PC-9 (cell line): ENCODE measurements around the gene PEX26. TPM values are rescaled to one million over a fixed set of nuclear protein-coding genes. Genes with fewer than 3 reads are reported as not detected.

Experiments
- BruUV-seq: library from RNA; stranded (reverse); fragments of 400-500 nt; replicated peaks from 2 replicates; lab custom pipeline; 2021; lab: Mats Ljungman, UMichigan
- CTCF ChIA-PET: fragments of 300-600 bp; sonication (Branson Sonifier 250); formaldehyde crosslinking; loops from one replicate; lab custom pipeline; 2022; ENCODE audit warnings: antibody characterized with exemption; lab: Charles Lee
- POLR2A ChIA-PET: fragments of 300-600 bp; sonication (Branson Sonifier 250); formaldehyde crosslinking; loops from one replicate; lab custom pipeline; 2022; ENCODE audit warnings: antibody characterized with exemption; ENCODE audit not compliant: unreplicated experiment; lab: Charles Lee
- DNase-seq, 2 experiments: peaks; one replicate each; pipeline versions ENCODE4 v3.0.0 to v3.0.0-alpha.2; 2015 to 2022; ENCODE audit warnings: mixed read lengths in 1 of 2
- H2AFZ ChIP-seq: fragments of 200-600 bp; sonication (generic); 2 replicates; pipeline ENCODE4 v1.8.1; 2017; ENCODE audit warnings: antibody characterized with exemption
- H3F3A ChIP-seq: fragments of 200-600 bp; sonication (generic); 2 replicates; pipeline ENCODE4 v1.8.1; 2017; ENCODE audit warnings: antibody characterized with exemption, mild to moderate bottlenecking, low read depth; ENCODE audit not compliant: insufficient read depth
- H3K27ac ChIP-seq: fragments of 200-600 bp; sonication (generic); 2 replicates; pipeline ENCODE4 v1.6.1; 2016; ENCODE audit warnings: mixed run types
- H3K27me3 ChIP-seq: fragments of 200-600 bp; sonication (generic); 2 replicates; pipeline ENCODE4 v1.6.1; 2016; ENCODE audit warnings: low read depth, mixed run types; ENCODE audit not compliant: insufficient read depth
- H3K36me3 ChIP-seq: fragments of 200-600 bp; sonication (generic); 2 replicates; pipeline ENCODE4 v1.6.1; 2016; ENCODE audit warnings: low read depth, mixed run types
- H3K4me1 ChIP-seq: fragments of 200-600 bp; sonication (generic); replicated peaks from 2 replicates; pipeline ENCODE4 v1.6.1; 2016; ENCODE audit warnings: mixed run types; ENCODE audit not compliant: insufficient read depth
- H3K4me2 ChIP-seq: fragments of 200-600 bp; sonication (generic); 2 replicates; pipeline ENCODE4 v1.6.1; 2017; ENCODE audit warnings: mixed run types
- H3K4me3 ChIP-seq: fragments of 200-600 bp; sonication (generic); 2 replicates; pipeline ENCODE4 v1.6.1; 2016; ENCODE audit warnings: mixed run types
- H3K79me2 ChIP-seq: fragments of 200-600 bp; sonication (generic); 2 replicates; pipeline ENCODE4 v1.6.1; 2017; ENCODE audit warnings: low read depth, mixed run types
- H3K9me2 ChIP-seq: fragments of 200-600 bp; sonication (generic); 2 replicates; pipeline ENCODE4 v1.8.1; 2017; ENCODE audit warnings: mild to moderate bottlenecking; ENCODE audit not compliant: insufficient read depth
- H3K9me3 ChIP-seq: fragments of 200-600 bp; sonication (generic); 2 replicates; pipeline ENCODE4 v1.8.1; 2016; ENCODE audit warnings: low read depth; ENCODE audit not compliant: insufficient read depth
- H4K20me1 ChIP-seq: fragments of 200-600 bp; sonication (generic); 2 replicates; pipeline ENCODE4 v1.8.1; 2017; ENCODE audit not compliant: insufficient read depth
- EZH2 ChIP-seq: fragments of 200-600 bp; sonication (generic); IDR thresholded peaks from 2 replicates; pipeline ENCODE4 v1.8.0; 2017; ENCODE audit warnings: antibody characterized with exemption, low read depth
- intact Hi-C: fragments of 100-400 bp; cut with micrococcal nuclease; formaldehyde crosslinking; loops from one replicate; pipeline ENCODE4 v1.10.0; 2022; ENCODE audit not compliant: unreplicated experiment
- total RNA-seq: library from RNA; stranded (reverse); gene quantifications from 2 replicates; pipeline ENCODE4 v1.2.3, GENCODE V29; 2021
- TF ChIP-seq, protein P1 (sequence below): fragments of 200-600 bp; sonication (generic); conservative IDR thresholded peaks from 2 replicates; pipeline ENCODE4 v1.6.1; 2017; ENCODE audit warnings: mixed run types, antibody characterized with exemption, mild to moderate bottlenecking, moderate library complexity

PEX26 gene
- total RNA-seq, 1 experiment from 2014 or later: 30.0 TPM

DNA sequence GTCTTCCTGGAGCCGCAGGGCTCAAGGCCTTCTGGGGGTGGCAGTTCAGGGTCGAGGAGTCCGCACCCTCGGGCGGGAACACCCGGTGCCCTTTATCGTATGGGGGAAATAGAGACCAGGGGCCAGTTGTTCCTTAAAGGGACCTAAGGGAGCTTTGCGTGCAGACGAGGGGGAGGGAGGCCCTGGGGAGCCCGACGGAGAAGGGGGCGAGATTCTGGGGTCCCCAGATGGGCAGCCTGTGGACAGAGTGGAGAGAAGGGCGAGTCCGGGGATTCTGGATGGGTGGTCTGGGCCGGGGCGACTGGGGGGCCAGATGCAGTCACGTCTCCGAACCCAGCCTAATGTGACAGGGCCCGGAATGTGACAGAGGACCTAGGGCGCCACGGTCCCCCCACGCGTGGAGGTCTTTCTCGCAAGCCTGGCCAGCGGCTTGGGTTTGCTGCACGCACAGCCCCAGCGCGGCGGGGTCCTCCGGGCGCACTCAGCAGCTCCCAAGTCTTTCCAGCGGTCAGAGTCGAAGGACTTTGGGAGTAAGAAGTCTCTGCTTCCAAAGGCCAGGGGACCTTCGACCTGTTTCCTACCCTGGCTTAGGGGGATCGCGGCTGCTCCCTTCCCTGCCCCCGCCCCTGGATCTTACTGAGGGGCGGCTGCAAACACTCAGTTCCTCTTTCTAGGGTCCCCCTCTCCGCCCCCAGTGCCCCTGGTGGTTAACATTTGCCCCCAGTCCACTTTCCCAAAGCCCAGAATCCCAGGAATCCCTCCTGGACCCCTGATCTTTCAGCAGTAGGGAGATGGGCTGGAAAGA is 33.4 kb downstream of the PEX26 start:
- ChIA-PET CTCF (no interaction called here), POLR2A (no interaction called here)
- Histone ChIP-seq H3K4me1 (no peaks in the 10 kb centered on the region), H3K79me2 (no peaks in the 10 kb centered on the region), H3F3A (no peaks in the 10 kb centered on the region), H3K27me3 (no peaks in the 10 kb centered on the region), H4K20me1 (no peaks in the 10 kb centered on the region), H3K9me3 (no peaks in the 10 kb centered on the region), H3K4me3 (no peak overlapping the region), H2AFZ (no peak overlapping the region), H3K27ac (no peak overlapping the region), H3K9me2 (no peaks in the 10 kb centered on the region), H3K4me2 (peak overlapping the region; percentile 46), H3K36me3 (no peaks in the 10 kb centered on the region)
- BruUV-seq: no TSS peak
- no peak for DNase-seq
- intact Hi-C loops: no loop called here
- TF ChIP-seq, protein P1, sequence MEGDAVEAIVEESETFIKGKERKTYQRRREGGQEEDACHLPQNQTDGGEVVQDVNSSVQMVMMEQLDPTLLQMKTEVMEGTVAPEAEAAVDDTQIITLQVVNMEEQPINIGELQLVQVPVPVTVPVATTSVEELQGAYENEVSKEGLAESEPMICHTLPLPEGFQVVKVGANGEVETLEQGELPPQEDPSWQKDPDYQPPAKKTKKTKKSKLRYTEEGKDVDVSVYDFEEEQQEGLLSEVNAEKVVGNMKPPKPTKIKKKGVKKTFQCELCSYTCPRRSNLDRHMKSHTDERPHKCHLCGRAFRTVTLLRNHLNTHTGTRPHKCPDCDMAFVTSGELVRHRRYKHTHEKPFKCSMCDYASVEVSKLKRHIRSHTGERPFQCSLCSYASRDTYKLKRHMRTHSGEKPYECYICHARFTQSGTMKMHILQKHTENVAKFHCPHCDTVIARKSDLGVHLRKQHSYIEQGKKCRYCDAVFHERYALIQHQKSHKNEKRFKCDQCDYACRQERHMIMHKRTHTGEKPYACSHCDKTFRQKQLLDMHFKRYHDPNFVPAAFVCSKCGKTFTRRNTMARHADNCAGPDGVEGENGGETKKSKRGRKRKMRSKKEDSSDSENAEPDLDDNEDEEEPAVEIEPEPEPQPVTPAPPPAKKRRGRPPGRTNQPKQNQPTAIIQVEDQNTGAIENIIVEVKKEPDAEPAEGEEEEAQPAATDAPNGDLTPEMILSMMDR: no peak
- TF ChIP-seq EZH2: no peak

- no peak overlapping the region for H3K27ac ChIP-seq
- H4K20me1 ChIP-seq: no peaks in the 10 kb centered on the region
- H3K79me2 ChIP-seq: no peaks in the 10 kb centered on the region
- no peaks in the 10 kb centered on the region for H3F3A ChIP-seq
- H3K4me3 ChIP-seq: no peak overlapping the region
- no peaks in the 10 kb centered on the region for H3K36me3 ChIP-seq
- no TSS peak for BruUV-seq
- no peak for DNase-seq
- H3K27me3 ChIP-seq: no peaks in the 10 kb centered on the region
- no peak overlapping the region for H2AFZ ChIP-seq
- H3K4me1 ChIP-seq: no peaks in the 10 kb centered on the region
- H3K4me2 ChIP-seq: no peak overlapping the region
- POLR2A ChIA-PET: no interaction called here
- TF ChIP-seq EZH2: no peak
- TF ChIP-seq, protein P1: no peak
- CTCF ChIA-PET: no interaction called here
- intact Hi-C loops: no loop called here
- no peaks in the 10 kb centered on the region for H3K9me3 ChIP-seq
- H3K9me2 ChIP-seq: no peaks in the 10 kb centered on the region
Measured at GRCh38 chr22:18111759-18112330, 34.1 kb downstream of the PEX26 start.

- Histone ChIP-seq H3F3A (no peaks in the 10 kb centered on the region), H3K79me2 (no peaks in the 10 kb centered on the region), H3K4me1 (no peaks in the 10 kb centered on the region), H2AFZ (no peak overlapping the region), H3K27ac (no peak overlapping the region), H4K20me1 (no peaks in the 10 kb centered on the region), H3K36me3 (no peaks in the 10 kb centered on the region), H3K9me2 (no peaks in the 10 kb centered on the region), H3K27me3 (no peaks in the 10 kb centered on the region), H3K4me3 (no peak overlapping the region), H3K4me2 (no peak overlapping the region), H3K9me3 (no peaks in the 10 kb centered on the region)
- intact Hi-C loops: no loop called here
- no peak for DNase-seq
- BruUV-seq: no TSS peak
- TF ChIP-seq, protein P1: no peak
- no peak for TF ChIP-seq EZH2
- POLR2A ChIA-PET: no interaction called here
- CTCF ChIA-PET: no interaction called here
Measured at GRCh38 chr22:18112440-18112839, 34.6 kb downstream of the PEX26 start.
